Hindlimb muscle (tissue), 1 donor: ENCODE data around the gene PCOLCE2. TPM values are rescaled to one million over a fixed set of nuclear protein-coding genes. Genes with fewer than 3 reads are reported as not detected.

Experiments
- DNase-seq: peaks from one replicate; pipeline ENCODE4 v3.0.0-alpha.2; 2013
- polyA plus RNA-seq: library from polyadenylated mRNA; unstranded; fragments of 120-200 nt; gene quantifications from one replicate; pipeline ENCODE4 v1.2.1, GENCODE V29; 2013; ENCODE audit not compliant: insufficient read length

Gene PCOLCE2
- polyA plus RNA-seq, 1 donor, result 1.0 TPM

DNA sequence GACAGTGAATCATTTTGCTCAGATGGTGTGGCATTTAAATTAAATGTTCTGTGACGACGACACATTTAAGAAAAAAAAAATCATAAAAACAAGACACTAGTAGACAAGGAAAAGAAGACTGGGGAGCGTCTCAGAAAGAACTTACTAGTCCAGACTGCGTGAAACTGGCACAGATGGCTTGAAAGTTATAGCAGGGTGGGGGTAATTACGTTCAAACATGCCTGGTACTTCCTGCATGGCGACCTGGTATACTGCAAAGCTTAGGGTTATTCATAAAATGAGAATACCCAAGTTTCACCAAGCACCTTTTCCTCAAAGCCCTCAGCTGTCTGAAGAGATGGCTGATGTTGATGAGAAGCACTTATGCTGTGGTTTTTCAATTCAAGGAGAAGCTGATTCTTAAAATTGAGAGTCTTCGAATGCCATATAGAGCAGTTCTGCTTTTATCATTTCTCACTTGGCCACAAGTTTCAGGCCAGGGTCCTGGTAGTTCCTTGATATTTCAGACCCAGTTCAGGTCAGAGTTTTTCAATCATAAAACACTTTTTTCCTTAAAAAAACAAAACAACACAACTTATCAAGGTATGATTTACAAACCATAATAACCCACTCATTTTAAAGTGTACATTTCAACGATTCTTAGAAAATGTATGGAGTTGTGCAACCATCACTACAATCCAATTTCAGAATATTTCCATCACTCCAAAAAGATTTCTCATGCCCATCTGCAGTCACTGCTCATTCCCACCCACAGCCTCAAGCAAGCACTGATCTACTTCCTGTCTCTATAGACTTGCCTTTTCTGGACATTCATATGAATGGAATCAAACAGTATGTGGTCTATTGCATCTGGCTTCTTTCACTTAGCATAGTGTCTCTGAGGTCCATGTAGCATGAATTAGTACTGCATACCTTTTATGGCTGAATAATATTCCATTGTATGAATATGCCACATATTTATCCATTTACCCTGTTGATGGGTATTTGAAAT, 24.7 kb downstream of the PCOLCE2 start:
- no peak for DNase-seq

GRCh38 chr3:142863010-142863817, 25.7 kb downstream of the PCOLCE2 start:
- DNase-seq, result no peak

DNA sequence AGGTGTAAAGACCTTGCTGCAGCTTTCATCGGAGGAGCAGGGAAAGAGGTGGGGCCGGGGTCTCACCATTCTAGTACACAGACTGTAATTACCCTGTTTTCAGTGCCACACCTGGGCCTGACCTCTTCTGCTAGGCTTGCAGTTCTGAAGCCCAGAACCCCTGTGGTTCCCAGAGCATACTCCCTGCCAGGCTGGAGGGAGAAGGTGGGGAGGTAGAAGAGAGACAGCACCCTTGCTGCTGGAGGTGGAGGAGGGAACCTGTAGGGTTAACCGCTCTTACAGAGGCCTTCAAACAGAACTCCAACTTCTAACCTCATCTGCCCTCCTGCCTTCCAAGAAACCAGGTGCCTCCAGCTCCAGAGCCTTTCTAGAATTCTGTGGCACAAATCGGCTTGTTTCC, 27.0 kb downstream of the PCOLCE2 start:
- DNase-seq, result no peak

DNA sequence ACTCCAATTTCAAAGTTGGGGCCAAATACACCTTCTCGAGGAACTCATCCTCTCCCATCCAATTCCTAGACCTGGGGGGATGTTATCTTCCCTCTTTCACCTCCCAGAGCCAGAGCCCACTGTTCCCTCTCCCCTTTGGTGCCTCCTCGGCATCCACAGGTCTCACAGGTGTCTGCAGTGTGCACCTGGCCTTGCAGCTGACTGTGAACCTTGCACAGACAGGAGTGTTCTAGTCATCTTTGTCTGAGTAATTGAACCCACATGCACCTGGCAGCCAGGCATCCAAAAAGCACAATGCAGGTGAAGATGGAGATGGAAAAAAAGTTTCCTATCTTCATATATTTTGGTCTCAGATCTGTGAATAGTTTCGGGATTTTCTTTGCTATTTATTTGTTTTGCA, 30.8 kb downstream of the PCOLCE2 start:
- no peak for DNase-seq

DNA sequence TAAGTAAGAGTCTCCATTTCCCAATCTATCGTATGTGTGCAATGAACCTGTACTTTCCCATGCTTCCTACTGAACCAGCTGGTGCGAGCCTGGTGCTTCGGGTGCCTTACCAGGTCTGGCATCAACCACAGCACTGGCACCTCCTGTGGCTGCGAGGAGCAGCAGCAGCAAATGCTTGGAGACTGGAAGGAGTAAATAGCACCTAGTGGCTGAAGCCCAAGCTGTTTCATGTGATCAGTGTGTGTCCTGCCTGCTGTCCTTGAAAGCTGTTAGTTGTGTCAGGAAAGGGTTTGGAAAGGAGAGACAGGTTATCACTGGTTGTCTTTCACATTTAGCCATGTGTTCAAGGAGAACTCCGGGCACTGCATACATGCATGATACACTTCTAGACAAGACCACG, 31.8 kb downstream of the PCOLCE2 start:
- DNase-seq, result no peak

DNA sequence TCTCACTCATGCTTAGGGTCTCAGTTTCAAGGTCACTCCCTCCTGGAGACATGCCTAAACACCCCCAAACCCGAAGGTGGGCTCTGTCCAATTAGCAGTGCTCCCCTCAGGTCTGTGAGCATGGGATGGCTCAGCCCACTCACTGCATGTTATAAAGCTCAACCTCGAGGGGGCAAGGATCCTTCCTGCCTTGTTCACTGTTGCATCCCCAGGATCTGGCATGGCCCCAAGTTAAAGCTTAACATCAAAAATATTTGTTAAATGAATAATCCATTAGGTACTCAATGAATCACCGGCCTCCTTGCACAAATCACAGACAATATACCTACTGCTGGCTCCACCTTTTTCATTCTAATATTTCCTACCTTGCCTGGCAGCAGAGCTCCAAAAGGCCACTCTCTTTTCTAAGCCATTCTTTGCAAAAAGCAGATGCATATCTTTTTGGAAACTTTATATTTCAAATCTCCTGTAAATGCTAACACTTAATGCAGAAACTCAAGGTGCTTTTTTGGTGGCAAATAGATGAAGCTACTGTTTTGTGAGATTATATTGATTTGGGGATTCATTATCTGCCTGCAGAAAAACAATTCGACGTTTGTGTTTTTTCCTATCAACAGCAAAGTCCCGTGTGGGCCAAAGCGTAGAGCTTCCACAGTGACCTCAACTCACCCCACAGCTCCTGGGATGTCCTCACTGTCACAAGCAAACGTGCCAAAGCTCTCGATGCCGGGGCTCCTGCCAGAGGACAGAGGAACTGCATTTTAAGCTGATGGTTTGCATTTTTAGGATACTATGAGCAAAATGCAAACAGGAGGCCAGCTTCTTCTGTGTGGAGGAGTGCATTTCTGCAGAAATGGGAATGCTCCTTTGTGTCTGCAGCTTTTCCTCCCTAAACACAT, 35.4 kb downstream of the PCOLCE2 start:
- peak; percentile 15 for DNase-seq

GRCh38 chr3:142852009-142852408, 36.9 kb downstream of the PCOLCE2 start:
- no peak for DNase-seq

DNA sequence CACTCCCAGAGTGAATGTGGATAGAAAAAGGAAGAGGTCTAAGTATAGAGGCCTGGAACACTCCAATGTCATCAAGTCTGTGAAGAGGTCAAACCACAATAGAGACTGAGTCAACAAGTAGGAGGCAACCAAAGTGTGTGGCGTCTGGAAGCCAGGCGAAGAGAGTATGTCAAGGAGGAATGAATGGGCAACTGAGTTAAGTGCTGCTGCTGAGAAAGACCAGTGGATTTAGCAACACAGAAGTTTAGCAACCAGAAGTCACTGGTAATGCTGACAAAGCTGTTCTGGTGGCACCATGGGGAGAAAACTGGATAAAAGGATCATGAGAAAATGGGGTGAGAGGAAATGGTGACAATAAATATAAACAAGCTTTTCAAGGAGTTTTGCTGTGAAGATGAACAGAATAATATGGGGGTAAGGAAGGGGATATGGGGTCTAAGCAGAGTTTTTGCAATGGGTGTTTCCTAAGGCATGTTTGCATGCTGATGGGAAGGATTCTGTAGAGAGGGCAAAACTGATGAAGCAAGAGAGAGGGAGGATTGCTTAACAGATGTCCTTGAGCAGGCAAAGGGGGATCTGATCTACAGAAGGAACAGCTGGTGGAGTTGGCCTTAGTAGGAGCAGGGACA, 38.4 kb downstream of the PCOLCE2 start:
- DNase-seq, result no peak

GRCh38 chr3:142849148-142849547, 39.7 kb downstream of the PCOLCE2 start:
- DNase-seq, result no peak

- no peak for DNase-seq
Measured at GRCh38 chr3:142846779-142847577, 41.9 kb downstream of the PCOLCE2 start.

DNA sequence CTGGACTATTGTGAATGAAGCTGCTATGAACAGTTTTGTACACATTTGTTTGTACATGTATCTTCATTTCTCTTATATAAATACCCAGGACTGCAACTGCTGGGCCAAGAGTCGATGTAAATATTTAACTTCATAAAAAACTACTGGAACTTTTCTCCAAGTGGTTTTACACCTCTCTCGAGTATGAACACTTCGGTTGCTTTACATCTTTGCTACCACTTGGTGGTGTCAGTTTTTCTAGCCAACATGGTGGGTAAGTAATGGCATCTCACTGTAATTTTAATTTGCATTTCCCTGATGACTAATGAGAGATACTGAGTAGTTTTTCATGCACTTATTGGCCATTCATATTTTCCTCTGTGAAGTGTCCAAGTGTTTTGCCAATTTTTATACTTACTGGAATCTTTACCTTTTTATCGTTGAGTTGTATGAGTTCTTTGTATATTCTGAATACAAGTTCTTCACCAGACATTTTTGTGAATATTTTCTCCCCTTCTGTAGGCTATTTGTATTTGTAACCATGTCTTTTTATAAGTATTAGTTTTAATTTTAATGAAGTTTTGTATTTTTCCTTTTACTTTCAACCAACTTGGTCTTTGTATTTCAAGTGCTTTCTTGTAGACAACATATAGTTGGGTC, 44.4 kb downstream of the PCOLCE2 start:
- no peak for DNase-seq

- DNase-seq, result no peak
Measured at GRCh38 chr3:142839831-142840230, 49.1 kb downstream of the PCOLCE2 start.

GRCh38 chr3:142837526-142837925, 51.4 kb downstream of the PCOLCE2 start:
- no peak for DNase-seq

GRCh38 chr3:142828703-142829305, 60.1 kb downstream of the PCOLCE2 start:
- DNase-seq, result peak; percentile 48

DNA sequence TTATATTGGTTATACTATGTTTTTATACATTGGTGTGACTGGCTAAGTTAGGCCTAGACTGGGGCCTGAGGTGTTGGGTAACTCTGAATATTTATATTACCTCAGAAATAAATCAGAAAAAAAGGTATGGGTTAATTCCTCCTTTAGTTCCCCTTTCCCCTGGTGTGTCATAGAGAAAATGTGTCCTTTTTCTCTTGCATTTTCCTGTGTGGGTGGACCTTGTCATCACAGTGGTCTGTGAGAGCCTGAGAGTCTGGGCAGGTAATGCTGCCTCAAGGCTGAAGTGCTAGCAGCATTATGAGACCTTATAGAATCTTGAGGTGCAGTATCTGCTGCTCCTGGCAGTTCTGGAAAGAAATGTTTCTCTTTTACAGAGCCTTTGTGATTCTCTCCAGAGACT, 69.7 kb downstream of the PCOLCE2 start:
- no peak for DNase-seq

DNA sequence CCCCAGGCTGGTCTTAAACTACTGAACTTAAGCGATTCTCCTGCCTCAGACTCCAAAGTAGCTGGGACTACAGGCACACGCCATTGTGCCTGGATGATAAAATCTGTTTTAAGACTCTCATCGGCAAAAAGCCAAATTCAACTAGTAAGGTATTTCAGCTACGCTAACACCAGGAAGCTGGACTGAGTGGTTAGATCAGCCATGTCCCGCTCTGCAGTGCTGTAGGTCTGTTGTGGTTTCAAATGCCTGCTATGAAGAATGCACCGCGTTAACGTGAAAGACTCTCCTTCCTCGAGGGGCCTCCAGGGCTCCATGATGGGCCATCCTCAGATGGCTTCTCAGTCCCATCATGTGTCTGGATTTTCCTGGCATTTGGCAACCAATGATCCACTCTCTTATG, 70.2 kb downstream of the PCOLCE2 start:
- no peak for DNase-seq

DNA sequence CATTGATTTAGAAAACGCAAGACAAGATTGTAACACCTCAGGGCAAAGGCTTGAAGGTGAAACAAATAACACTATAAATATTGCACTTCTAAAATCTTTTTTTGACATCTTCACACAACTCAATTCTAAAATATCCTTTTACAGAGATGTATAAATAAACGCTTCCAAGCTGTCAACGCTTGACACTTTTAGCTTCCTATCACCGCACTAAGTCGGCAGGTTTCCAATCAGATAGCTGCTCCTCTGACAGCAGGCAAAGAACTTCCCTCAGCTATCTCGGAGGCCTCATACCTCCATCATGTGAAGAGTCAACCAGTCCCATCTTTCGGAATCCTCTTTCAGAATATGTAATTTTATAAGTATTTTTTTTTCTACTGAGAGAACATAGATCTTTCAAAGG, 71.0 kb downstream of the PCOLCE2 start:
- DNase-seq, result no peak

- no peak for DNase-seq
Measured at GRCh38 chr3:142817356-142817755, 71.5 kb downstream of the PCOLCE2 start.

- no peak for DNase-seq
Measured at GRCh38 chr3:142815803-142816202, 73.1 kb downstream of the PCOLCE2 start.

DNA sequence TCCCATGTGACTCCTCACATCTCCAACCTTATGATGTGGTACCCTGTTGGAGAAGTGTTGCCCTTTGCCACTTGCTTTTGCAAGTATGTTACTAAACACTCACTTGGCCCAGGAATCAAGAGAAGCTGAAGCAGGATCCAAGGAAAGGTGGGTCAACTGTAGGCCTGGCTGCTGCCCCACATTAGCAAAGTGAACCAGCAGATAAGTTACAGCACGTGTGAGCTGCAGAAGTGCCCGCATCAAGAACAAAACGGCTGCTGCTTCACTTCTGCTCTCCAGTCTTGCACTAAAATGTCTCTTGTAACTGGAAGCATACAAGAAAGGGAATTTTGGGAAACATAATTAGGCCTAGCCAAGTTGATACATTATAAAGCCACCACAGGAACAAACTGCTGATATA, 79.6 kb downstream of the PCOLCE2 start:
- no peak for DNase-seq
